Body of pancreas (tissue), 4 donors: ENCODE measurements around the gene C14orf93.

Experiments used
- POLR2A ChIP-seq, 3 donors: fragments of 450-650 bp; IDR thresholded peaks; one replicate each; pipeline ENCODE4 v1.6.1; 2016; ENCODE audit warnings: antibody characterized with exemption in 3 of 3, mild to moderate bottlenecking in 2 of 3
- TF ChIP-seq, protein P1 (sequence below), 7 experiments: fragments of 450-650 bp in 4 of 7; fragments of 200-600 bp in 3 of 7; sonication (generic) in 3 of 7; IDR thresholded peaks; one replicate each; pipeline ENCODE4 v1.5.1; 2016 to 2019; ENCODE audit warnings: antibody characterized with exemption in 7 of 7

- TF ChIP-seq, protein P1, sequence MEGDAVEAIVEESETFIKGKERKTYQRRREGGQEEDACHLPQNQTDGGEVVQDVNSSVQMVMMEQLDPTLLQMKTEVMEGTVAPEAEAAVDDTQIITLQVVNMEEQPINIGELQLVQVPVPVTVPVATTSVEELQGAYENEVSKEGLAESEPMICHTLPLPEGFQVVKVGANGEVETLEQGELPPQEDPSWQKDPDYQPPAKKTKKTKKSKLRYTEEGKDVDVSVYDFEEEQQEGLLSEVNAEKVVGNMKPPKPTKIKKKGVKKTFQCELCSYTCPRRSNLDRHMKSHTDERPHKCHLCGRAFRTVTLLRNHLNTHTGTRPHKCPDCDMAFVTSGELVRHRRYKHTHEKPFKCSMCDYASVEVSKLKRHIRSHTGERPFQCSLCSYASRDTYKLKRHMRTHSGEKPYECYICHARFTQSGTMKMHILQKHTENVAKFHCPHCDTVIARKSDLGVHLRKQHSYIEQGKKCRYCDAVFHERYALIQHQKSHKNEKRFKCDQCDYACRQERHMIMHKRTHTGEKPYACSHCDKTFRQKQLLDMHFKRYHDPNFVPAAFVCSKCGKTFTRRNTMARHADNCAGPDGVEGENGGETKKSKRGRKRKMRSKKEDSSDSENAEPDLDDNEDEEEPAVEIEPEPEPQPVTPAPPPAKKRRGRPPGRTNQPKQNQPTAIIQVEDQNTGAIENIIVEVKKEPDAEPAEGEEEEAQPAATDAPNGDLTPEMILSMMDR (IDR thresholded peaks at IDR 0.05) = no peak
- no peak for TF ChIP-seq POLR2A (IDR thresholded peaks at IDR 0.05)
These were observed 39.1 kb upstream of the C14orf93 start for GRCh38 chr14:23049011-23049410.
